Neutrophil (primary cell): ENCODE measurements around the gene ZNF331.

Experiments used
- H3K27ac ChIP-seq: fragments of 200-600 bp; sonication (generic); 2 replicates; pipeline ENCODE4 v1.5.1; 2016; ENCODE audit warnings: mild to moderate bottlenecking, moderate library complexity
- H3K27me3 ChIP-seq: fragments of 200-600 bp; sonication (generic); 2 replicates; pipeline ENCODE4 v1.6.0; 2016; ENCODE audit warnings: mild to moderate bottlenecking
- H3K36me3 ChIP-seq: fragments of 200-600 bp; sonication (generic); 2 replicates; pipeline ENCODE4 v1.5.1; 2017
- H3K4me1 ChIP-seq, 2 experiments: fragments of 200-600 bp in 1 of 2; sonication (generic) in 1 of 2; 1 replicate in 1 of 2; 2 replicates in 1 of 2; pipeline versions ENCODE4 v1.5.1 to v1.6.1; 2013 to 2016; ENCODE audit warnings: low read depth in 1 of 2, low read length in 1 of 2, mild to moderate bottlenecking in 1 of 2, moderate library complexity in 1 of 2; ENCODE audit not compliant: control insufficient read depth in 1 of 2, insufficient read depth in 1 of 2
- H3K4me3 ChIP-seq, 2 experiments: fragments of 200-600 bp in 1 of 2; sonication (generic) in 1 of 2; 1 replicate in 1 of 2; 2 replicates in 1 of 2; pipeline ENCODE4 v1.5.1; 2013 to 2016; ENCODE audit warnings: low read depth in 1 of 2, low read length in 1 of 2, mild to moderate bottlenecking in 1 of 2, moderate library complexity in 1 of 2
- H3K9me3 ChIP-seq: fragments of 200-600 bp; sonication (generic); 2 replicates; pipeline ENCODE4 v1.5.1; 2016
- TF ChIP-seq, protein P1 (sequence below): fragments of 200-600 bp; sonication (generic); IDR thresholded peaks from 2 replicates; pipeline ENCODE4 v1.5.1; 2016; ENCODE audit warnings: antibody characterized with exemption

ZNF331 gene

DNA sequence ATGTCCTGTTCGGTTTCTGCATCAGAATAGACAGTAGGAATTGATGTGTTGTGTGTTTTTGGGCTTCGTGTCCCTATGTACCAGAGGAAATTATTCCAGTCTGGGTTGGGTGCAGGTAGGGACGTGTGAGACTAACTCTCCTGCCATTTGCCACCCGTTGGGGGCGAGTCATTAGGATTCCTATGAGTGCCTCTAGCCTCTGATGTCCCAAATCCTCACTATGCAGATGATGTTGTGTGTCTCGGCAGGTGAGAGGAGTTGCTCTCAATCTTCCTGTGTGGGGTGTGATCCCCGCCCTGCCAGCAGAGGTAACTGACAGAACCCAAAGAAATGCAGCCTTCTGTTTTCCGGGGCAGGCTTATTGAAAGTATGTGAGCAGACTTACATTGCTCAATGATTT lies 31.2 kb upstream of the ZNF331 start:
- Histone ChIP-seq H3K36me3 (no peaks in the 10 kb centered on the region), H3K27ac (no peak overlapping the region), H3K27me3 (peaks cover 15% of the 10 kb centered on the region), H3K9me3 (no peaks in the 10 kb centered on the region), H3K4me3 (no peak overlapping the region), H3K4me1 (no peaks in the 10 kb centered on the region)
- TF ChIP-seq, protein P1, sequence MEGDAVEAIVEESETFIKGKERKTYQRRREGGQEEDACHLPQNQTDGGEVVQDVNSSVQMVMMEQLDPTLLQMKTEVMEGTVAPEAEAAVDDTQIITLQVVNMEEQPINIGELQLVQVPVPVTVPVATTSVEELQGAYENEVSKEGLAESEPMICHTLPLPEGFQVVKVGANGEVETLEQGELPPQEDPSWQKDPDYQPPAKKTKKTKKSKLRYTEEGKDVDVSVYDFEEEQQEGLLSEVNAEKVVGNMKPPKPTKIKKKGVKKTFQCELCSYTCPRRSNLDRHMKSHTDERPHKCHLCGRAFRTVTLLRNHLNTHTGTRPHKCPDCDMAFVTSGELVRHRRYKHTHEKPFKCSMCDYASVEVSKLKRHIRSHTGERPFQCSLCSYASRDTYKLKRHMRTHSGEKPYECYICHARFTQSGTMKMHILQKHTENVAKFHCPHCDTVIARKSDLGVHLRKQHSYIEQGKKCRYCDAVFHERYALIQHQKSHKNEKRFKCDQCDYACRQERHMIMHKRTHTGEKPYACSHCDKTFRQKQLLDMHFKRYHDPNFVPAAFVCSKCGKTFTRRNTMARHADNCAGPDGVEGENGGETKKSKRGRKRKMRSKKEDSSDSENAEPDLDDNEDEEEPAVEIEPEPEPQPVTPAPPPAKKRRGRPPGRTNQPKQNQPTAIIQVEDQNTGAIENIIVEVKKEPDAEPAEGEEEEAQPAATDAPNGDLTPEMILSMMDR = no peak

DNA sequence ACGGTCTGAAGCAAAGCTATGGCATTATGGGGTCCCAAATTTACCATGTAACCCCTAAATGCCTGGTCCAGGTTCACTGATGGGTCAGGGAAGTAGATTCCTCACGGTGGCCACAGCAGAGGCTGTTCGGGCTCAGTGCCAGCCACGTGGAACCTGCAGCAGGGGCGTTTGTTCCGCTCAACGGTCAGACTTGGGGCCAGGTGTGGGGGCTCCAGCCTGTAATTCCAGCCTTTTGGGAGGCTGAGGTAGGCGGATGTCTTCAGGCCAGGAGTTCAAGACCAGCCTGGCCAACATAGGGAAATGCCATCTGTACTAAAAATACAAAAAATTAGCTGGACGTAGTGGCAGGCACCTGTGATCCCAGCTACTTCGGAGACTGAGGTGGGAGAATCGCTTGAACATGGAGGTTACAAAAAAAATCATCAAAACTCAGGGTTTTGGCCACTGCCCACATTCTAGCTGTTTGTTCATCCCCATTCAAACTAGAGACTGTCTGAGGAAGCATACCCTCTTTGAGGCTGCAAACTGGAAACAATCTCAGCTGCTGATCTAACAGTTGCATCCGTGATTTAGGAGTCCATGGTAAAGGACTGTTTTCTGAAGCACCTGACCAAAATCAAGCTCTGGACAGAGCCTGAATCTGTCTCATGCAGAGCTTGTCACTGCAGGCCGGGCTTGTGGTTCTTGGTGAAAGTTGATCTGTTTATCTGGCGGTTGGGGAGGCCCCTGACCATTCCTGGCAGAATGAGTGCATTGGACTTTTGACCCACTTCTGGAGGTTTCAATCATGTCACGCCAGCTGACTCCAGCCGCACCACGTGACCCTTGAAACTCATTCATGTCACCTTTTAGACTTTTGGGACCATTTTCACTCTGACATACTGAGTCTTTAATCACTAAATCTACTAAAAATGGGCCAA lies 30.2 kb upstream of the ZNF331 start:
- Histone ChIP-seq H3K9me3 (no peaks in the 10 kb centered on the region), H3K4me3 (no peak overlapping the region), H3K27me3 (peaks cover 15% of the 10 kb centered on the region), H3K4me1 (no peaks in the 10 kb centered on the region), H3K36me3 (no peaks in the 10 kb centered on the region), H3K27ac (no peak overlapping the region)
- TF ChIP-seq, protein P1 = no peak

DNA sequence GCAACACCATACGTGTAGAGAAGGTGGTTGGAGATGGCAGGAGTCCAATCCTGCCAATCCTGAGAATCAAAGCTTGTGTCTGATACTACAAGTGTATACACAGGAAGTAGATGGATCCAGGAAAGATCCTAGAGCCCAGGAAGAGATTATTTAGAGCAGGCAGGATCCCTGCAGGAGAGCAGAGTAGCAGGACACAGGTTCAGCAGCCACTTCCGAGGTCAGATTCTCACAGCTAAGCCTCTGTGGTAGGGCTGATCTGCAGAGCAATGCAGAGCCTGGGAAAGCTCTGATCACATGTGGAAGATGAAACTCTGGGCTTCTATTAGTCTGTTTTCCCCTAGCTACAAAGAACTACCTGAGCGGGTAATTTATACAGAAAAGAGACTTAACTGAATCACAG lies 28.5 kb upstream of the ZNF331 start:
- Histone ChIP-seq H3K4me1 (no peaks in the 10 kb centered on the region), H3K27me3 (peaks cover 9% of the 10 kb centered on the region), H3K36me3 (no peaks in the 10 kb centered on the region), H3K9me3 (no peaks in the 10 kb centered on the region), H3K27ac (no peak overlapping the region), H3K4me3 (no peak overlapping the region)
- TF ChIP-seq, protein P1 = no peak

DNA sequence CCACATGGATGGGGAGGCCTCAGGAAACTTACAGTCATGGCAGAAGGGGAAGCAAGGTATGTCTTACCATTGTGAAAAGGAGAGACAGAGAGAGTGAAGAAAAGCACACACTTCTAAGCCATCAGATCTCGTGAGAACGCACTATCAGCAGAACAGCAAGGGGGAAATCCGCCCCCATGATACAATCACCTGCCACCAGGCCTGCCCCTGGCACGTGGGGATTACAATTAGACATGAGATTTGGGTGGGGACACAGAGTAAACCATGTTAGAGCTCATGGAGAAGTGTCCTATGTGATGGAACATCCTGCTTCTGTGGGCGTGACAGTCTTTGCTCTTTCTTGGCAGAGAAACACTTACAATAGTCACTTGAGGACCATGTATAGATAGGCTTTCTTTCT lies 28.1 kb upstream of the ZNF331 start:
- TF ChIP-seq, protein P1 = no peak
- Histone ChIP-seq H3K9me3 (no peaks in the 10 kb centered on the region), H3K27ac (no peak overlapping the region), H3K27me3 (peaks cover 5% of the 10 kb centered on the region), H3K36me3 (no peaks in the 10 kb centered on the region), H3K4me3 (no peak overlapping the region), H3K4me1 (no peaks in the 10 kb centered on the region)

DNA sequence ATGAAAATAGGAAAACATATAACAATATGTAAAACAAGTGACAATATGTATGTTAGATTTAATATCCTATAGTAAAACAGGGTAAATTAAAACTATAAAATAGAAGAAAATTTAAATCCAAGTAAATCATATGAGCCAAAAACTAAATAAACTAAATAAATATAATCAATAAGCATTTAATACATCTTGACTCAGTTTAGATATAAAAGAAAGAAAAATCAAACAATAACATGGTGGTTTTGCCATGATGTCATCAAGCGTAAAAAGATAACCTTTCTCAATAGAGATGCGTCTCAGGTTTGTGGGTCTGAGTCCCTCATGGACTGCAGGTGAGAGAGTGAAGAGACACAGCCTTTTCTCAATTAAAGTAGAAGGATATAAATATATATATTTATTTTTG lies 26.6 kb upstream of the ZNF331 start:
- no peaks in the 10 kb centered on the region for H3K4me1 ChIP-seq
- TF ChIP-seq, protein P1 = no peak
- H3K27ac ChIP-seq = no peak overlapping the region
- no peaks in the 10 kb centered on the region for H3K9me3 ChIP-seq
- no peaks in the 10 kb centered on the region for H3K36me3 ChIP-seq
- no peaks in the 10 kb centered on the region for H3K27me3 ChIP-seq
- H3K4me3 ChIP-seq = no peak overlapping the region
